Spinal cord (tissue), 10 donors: ENCODE data around the gene ANKRD33B. TPM values are rescaled to one million over a fixed set of nuclear protein-coding genes. Genes with fewer than 3 reads are reported as not detected.

Experiments
- DNase-seq, 6 donors: peaks; one replicate each; pipeline versions ENCODE4 v3.0.0 to v3.0.0-alpha.2; 2013 to 2015; ENCODE audit warnings: low spot score in 6 of 6, low read depth in 4 of 6
- H3K27ac ChIP-seq: one replicate; pipeline ENCODE4 v1.5.1; 2013; ENCODE audit warnings: low read depth, low read length, control low read depth
- H3K27me3 ChIP-seq: one replicate; pipeline ENCODE4 v1.6.1; 2013; ENCODE audit warnings: low read length; ENCODE audit not compliant: control insufficient read depth, insufficient read depth
- H3K36me3 ChIP-seq: one replicate; pipeline ENCODE4 v1.6.1; 2013; ENCODE audit warnings: low read length; ENCODE audit not compliant: control insufficient read depth, insufficient read depth
- H3K4me1 ChIP-seq: one replicate; pipeline ENCODE4 v1.6.1; 2013; ENCODE audit warnings: low read length; ENCODE audit not compliant: control insufficient read depth, insufficient read depth
- H3K4me3 ChIP-seq: one replicate; pipeline ENCODE4 v1.5.1; 2013; ENCODE audit warnings: low read depth, low read length, control low read depth
- H3K9me3 ChIP-seq: one replicate; pipeline ENCODE4 v1.6.1; 2013; ENCODE audit warnings: low read length; ENCODE audit not compliant: control insufficient read depth, insufficient read depth
- WGBS: methylation state at CpG from one replicate; pipeline ENCODE4 v1.1.5; 2013; ENCODE audit warnings: missing lambda C conversion rate; ENCODE audit not compliant: insufficient coverage; 5-methylcytosine and 5-hydroxymethylcytosine counted together
- polyA plus RNA-seq, 2 donors: library from polyadenylated mRNA; unstranded; fragments of 120-200 nt; gene quantifications; one replicate each; pipeline ENCODE4 v1.2.1, GENCODE V29; 2013; ENCODE audit not compliant: insufficient read length in 2 of 2
- total RNA-seq, 2 donors: library from RNA; depleted of rRNA in 1 of 2; stranded (reverse); fragments of 120-200 nt in 1 of 2; fragments of >200 nt in 1 of 2; gene quantifications; one replicate each; pipeline versions ENCODE4 v1.2.3 to v1.2.4, GENCODE V29; 2013 to 2014
- donor health status: healthy.

The ANKRD33B gene
- total and polyA plus RNA-seq, 4 donors: 0.93 to 8.1 (median 3.0) TPM

- WGBS: 85% methylated on average over 8 of the region's 10 CpGs
These were observed 59.5 kb downstream of the ANKRD33B start for GRCh38 chr5:10623305-10623910.

DNA sequence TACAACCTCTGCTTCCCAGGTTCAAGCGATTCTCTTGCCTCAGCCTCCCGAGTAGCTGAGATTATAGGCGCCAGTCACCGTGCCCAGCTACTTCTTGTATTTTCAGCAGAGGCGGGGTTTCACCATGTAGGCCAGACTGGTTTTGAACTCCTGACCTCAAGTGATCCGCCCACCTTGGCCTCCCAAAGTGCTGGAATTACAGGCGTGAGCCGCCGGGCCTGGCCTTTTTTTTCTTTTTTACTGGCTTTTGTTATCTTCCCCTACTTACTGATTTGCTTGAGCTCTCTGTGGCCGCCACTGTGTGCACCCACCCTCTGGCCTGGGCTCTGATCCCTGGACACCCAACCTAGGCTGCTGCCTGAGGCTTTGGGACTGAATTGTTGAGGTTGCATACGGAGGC is 60.3 kb downstream of the ANKRD33B start:
- Histone ChIP-seq H3K36me3 (no peaks in the 10 kb centered on the region), H3K27ac (no peak overlapping the region), H3K4me1 (peaks cover 13% of the 10 kb centered on the region), H3K9me3 (peaks cover 2% of the 10 kb centered on the region), H3K4me3 (no peak overlapping the region), H3K27me3 (no peaks in the 10 kb centered on the region)
- 81% methylated on average over 9 of the region's 11 CpGs for WGBS
- no peak for DNase-seq

More at GRCh38 chr5:10623305-10623910, 59.5 kb downstream of the ANKRD33B start:
- H3K36me3 ChIP-seq: no peaks in the 10 kb centered on the region
- no peaks in the 10 kb centered on the region for H3K27me3 ChIP-seq
- peaks cover 13% of the 10 kb centered on the region for H3K4me1 ChIP-seq
- no peak for DNase-seq
- H3K9me3 ChIP-seq: peaks cover 2% of the 10 kb centered on the region
- H3K4me3 ChIP-seq: no peak overlapping the region
- no peak overlapping the region for H3K27ac ChIP-seq

GRCh38 chr5:10624679-10625078 is 60.8 kb downstream of the ANKRD33B start:
- peak in 1 of 6 donors; percentile 35 for DNase-seq
- peaks cover 13% of the 10 kb centered on the region for H3K4me1 ChIP-seq
- WGBS: 91% methylated on average over 5 of the region's 6 CpGs
- no peaks in the 10 kb centered on the region for H3K27me3 ChIP-seq
- no peaks in the 10 kb centered on the region for H3K36me3 ChIP-seq
- H3K9me3 ChIP-seq: peaks cover 2% of the 10 kb centered on the region
- H3K4me3 ChIP-seq: no peak overlapping the region
- H3K27ac ChIP-seq: no peak overlapping the region

DNA sequence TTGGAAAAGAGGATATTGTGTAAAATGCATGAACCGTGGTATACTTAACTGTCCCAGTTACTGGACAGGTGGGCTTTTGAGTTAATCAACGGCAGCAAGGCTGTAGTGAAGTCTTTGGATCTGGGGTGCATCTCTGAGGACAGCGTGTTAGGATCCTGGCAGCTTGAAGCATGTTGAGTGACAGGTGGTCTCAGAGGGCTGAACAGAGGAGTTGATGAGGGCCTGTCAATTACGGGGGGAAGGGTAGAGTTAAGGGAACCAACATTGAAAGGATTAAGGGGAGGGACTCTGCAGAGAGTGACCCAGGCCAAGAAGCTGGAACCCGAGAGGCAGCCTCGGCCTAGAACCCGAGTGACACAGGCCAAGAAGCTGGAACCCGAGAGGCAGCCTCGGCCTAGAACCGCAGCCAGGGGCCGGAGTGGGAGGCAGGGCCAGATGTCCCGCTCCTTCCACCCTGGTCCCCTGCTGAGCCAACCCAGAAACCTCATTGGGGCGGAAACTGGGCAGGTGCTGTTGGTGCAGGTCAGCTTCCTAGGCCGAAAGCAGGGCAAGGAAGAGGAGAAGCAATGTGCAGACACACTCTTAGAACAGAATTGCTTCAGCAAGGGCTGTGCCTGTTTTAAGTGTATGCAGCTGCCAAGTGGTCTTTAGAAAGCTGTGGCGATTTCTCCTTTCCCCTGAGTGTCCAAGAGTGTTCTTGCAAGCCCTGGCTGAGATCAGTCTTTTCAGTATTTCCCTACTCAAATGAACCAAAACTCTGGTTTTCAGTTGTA is 62.0 kb downstream of the ANKRD33B start:
- Histone ChIP-seq H3K36me3 (no peaks in the 10 kb centered on the region), H3K27ac (no peak overlapping the region)
- WGBS: 95% methylated on average over 15 of the region's 15 CpGs

DNA sequence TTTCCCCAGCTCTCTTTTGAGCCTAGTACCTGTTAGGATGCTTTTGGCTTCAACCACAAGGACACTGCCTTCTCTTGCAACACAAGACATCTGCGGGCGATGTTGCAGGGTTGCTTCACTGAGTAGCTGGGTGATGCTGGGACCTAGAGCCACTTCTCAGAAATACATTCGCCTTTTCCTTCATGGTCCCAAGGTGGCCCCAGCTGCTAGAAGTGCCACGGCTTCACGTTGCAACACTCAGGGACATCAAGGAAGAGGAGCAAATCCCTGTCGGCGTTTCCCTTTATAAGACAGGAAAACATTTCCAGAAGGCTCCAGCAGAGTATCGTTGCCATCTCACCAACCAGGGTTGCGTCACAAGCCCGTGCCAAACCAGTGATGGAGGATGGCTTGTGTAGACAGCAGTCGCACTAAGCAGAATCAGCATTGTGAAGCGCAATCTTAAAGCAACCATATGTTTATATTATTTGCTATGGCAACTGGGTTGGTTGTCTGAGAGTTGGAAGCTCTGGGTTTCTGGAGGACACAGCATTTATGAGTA is 62.7 kb downstream of the ANKRD33B start:
- H3K4me1 ChIP-seq: peaks cover 13% of the 10 kb centered on the region
- no peak overlapping the region for H3K27ac ChIP-seq
- peak in 2 of 6 donors; percentile 26 to 74 for DNase-seq
- H3K27me3 ChIP-seq: no peaks in the 10 kb centered on the region
- 78% methylated on average over 10 of the region's 12 CpGs for WGBS
- no peaks in the 10 kb centered on the region for H3K36me3 ChIP-seq
- no peak overlapping the region for H3K4me3 ChIP-seq
- no peaks in the 10 kb centered on the region for H3K9me3 ChIP-seq

More for the DNA sequence above, 62.0 kb downstream of the ANKRD33B start:
- Histone ChIP-seq H3K4me3 (no peak overlapping the region), H3K4me1 (peaks cover 13% of the 10 kb centered on the region), H3K9me3 (peaks cover under 1% of the 10 kb centered on the region), H3K27me3 (no peaks in the 10 kb centered on the region)
- DNase-seq: no peak

- 0% methylated on average over 7 of the region's 12 CpGs for WGBS
- peak overlapping the region; percentile 28 for H3K4me3 ChIP-seq
- no peaks in the 10 kb centered on the region for H3K27me3 ChIP-seq
- no peaks in the 10 kb centered on the region for H3K9me3 ChIP-seq
- H3K27ac ChIP-seq: peak overlapping the region; percentile 72
- peaks cover 13% of the 10 kb centered on the region for H3K4me1 ChIP-seq
- H3K36me3 ChIP-seq: no peaks in the 10 kb centered on the region
- DNase-seq: peak in 1 of 6 donors; percentile 69
These were observed 63.4 kb downstream of the ANKRD33B start for GRCh38 chr5:10627160-10627701.

DNA sequence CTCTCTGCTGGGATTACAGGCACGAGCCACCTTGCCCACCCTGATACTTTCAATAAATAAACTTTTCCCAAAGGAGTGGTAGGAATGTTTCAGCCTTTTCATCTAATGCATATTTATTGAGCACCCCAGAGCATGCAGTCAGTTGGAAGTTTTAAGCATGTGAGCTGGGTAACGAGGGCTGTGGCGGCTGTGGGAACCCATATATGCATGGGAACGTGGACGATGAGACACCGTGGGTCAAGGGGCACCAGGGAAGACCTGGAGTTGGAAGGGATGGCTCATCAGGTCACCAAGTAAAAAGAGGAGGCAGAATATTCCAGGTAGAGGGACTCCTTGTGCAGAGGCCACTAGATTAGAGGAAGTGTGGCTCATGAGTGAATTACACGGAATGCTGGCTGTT is 64.7 kb downstream of the ANKRD33B start:
- WGBS: 95% methylated on average over 6 of the region's 7 CpGs
- no peak for DNase-seq
- no peak overlapping the region for H3K4me3 ChIP-seq
- no peaks in the 10 kb centered on the region for H3K36me3 ChIP-seq
- H3K27ac ChIP-seq: no peak overlapping the region
- H3K27me3 ChIP-seq: no peaks in the 10 kb centered on the region
- peaks cover 13% of the 10 kb centered on the region for H3K4me1 ChIP-seq
- H3K9me3 ChIP-seq: no peaks in the 10 kb centered on the region

DNA sequence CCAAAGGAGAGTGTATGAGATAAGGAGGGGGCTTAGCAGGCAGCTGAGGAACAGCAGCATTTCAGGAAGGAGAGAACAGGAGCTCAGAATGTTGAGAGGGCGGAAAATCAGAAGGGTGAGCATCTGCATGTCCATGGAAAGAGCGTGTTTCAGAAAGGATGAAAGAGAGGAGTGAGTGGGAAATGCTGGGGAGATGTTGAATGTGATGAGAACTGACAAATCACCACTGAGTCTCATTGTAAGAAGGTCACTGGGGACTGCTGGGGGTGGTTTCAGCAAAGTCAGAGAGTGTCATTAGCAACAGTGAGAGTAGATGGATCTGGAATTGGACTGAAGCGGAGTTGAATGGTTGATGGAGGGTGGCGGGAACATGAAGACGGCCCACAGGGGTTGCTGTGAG is 65.8 kb downstream of the ANKRD33B start:
- H3K4me3 ChIP-seq: no peak overlapping the region
- no peaks in the 10 kb centered on the region for H3K36me3 ChIP-seq
- H3K27ac ChIP-seq: no peak overlapping the region
- peaks cover 13% of the 10 kb centered on the region for H3K4me1 ChIP-seq
- H3K9me3 ChIP-seq: no peaks in the 10 kb centered on the region
- 92% methylated on average over 5 of the region's 5 CpGs for WGBS
- DNase-seq: no peak
- H3K27me3 ChIP-seq: no peaks in the 10 kb centered on the region

DNA sequence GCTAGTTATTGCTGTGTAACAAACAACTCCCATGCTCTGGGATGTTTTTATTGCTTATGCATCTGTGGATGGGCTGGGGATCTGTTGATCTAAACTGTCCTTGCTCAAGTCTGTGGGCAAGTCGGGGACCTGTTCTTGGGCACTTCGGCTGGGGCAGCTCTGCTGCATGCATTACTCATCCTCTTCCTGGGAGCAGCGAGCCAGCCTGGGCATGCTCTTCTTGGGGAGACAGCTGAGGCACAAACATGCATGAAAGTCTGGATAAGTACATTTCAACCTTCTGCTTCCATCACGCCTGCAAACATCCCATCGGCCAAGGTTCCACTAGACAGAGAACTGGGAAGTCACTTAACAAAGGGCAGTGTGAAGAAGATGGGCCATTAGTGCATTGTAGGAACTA is 66.3 kb downstream of the ANKRD33B start:
- Histone ChIP-seq H3K4me3 (no peak overlapping the region), H3K9me3 (no peaks in the 10 kb centered on the region)
- 96% methylated on average over 4 of the region's 5 CpGs for WGBS

More for the DNA sequence above, 66.3 kb downstream of the ANKRD33B start:
- H3K27me3 ChIP-seq: no peaks in the 10 kb centered on the region
- no peak overlapping the region for H3K27ac ChIP-seq
- no peak for DNase-seq
- H3K36me3 ChIP-seq: no peaks in the 10 kb centered on the region
- peaks cover 13% of the 10 kb centered on the region for H3K4me1 ChIP-seq
